HG02970 (cell line): ENCODE measurements around the gene DTNA.

ENCODE experiments used
- ATAC-seq: cut with Tn5 transposase; IDR thresholded peaks from one replicate; pipeline ENCODE4 v1.9.1; 2021; ENCODE audit warnings: mild to moderate bottlenecking, moderate library complexity, moderate number of reproducible peaks; ENCODE audit not compliant: unreplicated experiment, low FRiP score

DTNA gene

DNA sequence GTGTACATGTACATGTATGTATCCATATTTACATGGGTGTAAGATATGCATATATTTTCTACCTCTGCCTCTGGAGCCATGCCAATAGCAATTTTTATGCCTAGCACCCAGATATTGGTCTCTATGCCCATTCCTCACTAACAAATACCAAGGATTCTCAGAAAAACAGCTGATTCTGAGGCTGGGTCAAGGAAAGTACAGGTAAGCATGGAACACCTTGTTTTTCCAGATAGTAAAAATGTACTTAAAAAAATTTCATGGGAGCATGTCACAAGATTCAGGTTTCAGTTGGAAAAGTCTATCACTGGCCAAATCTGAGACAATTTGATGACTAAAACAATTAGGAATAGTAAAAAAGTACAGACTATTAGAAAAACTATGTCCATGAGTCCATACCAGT lies 216.6 kb downstream of the DTNA start:
- ATAC-seq = no peak

DNA sequence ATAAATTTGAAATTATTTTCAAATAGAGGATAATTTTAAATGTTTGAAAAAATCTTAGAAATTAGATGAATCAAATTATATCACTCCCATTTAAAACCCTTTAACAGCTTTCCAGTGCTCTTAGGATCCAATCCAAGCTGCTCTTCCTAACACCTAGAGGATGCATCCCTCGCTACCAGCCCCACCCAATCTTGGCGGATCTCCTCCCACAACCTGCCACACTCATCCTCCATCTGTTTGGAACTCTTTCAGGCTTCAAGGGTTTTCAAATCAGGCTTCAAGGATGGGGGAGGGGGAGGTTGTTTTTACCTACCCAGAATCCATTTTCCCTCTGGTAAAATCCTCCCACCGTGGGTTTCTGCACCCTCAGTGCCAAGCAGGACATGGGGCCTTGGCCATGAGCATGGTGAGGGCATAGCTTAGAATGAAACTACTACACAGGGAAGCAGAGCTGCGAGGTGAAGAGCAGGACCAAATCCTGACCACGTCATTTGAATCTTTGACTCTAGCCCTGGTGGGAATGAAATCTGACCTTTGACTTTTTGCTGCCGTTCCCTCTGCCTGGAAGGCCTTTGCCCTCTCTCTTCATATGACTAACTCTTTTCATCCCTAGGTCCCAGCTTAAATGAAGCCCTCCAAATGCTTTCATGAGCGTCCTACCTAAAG lies 218.1 kb downstream of the DTNA start:
- ATAC-seq = no peak

DNA sequence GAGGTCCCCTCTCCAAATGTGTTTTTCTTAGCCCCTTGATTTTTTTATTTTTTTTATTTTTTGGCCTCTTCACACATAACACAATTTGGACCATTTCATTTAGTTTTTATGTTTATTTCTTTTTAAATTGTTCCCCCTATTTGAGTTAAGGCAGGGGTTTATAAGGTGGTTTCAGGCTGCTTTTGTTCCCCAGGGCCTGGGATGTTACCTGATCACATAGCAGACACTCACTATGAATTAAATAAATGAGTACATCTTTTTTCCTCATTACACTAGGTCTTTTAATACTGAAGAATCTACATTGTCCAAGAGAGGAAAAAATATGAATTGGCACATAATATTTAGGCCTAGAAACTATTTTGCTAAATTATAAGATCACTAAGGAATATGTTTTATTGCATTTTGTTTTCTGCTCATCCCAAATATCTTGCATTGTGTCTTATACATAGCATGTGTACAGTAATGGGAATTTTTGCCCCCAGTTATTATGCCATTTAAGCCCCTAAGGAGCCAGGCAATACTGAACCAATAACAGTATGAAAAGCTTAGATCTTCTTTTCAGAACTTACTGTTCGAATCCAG lies 218.7 kb downstream of the DTNA start:
- no peak for ATAC-seq

DNA sequence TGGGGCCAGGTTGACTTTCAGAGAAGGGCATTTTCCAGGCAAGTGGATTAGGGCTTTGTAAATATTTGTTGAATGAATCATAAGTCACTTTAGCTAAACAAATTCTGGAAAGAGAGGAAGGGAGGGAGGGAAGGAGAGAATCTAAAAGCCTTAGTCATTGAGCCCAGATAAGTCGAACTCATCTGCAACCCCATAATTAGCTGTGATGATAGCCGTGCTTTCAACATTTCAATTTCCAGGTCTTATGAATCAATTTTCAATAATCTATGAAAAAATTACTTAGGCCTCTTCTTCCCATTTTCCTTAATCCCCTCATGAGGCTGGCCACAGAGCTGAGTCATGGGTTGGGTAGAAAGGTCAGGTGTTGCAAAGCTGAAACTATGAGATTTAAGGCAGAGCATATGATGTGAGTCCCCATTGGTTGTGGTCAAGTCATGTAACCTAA lies 219.3 kb downstream of the DTNA start:
- no peak for ATAC-seq

DNA sequence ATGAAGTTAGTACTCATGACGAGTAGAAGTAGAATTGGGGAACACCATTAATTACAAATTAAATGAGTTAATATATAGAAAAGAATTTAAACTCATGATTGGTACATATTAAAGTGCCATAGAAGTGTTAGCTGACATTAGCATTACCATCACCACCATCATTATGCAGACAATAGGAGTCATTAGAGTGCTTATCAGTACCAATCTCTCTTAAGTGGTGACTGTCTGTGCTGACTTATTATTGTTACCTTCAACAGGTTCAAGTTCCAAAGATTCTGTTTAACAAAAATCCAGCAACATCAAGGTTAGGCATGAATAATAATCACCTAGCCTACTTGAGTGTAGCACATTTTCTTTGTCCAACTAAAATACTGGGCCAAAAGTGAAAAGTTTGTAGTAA lies 222.3 kb downstream of the DTNA start:
- no peak for ATAC-seq

DNA sequence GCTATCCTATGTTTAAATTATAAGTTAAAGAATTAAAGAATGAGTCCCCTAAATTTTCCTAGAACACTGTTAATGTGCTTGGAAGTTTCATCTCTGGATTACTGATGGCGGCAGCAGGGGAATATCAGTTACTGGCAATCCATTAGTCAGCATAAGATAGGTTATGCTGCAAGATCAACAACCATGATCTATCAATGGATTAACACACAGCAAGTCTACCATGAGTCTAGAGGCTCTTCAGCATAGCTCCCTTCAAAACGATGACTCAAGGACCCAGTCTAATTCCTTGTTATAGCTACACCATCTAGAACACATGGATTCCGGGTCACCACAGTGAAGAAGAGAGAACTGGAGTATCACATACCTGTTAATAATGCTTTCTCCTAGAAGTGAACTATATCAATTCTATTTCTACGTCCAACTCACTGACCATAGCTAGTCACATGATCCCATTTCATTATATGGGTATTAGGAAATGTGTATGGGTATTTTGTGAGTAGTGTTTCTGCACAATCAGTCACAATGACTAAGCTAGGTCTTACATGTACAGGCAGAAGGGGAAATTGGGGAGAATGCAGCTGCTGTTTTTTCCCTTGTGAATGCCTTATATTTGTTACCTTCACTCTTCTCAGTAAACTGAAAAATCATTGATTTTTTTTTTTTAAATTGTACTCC lies 222.8 kb downstream of the DTNA start:
- ATAC-seq = no peak

DNA sequence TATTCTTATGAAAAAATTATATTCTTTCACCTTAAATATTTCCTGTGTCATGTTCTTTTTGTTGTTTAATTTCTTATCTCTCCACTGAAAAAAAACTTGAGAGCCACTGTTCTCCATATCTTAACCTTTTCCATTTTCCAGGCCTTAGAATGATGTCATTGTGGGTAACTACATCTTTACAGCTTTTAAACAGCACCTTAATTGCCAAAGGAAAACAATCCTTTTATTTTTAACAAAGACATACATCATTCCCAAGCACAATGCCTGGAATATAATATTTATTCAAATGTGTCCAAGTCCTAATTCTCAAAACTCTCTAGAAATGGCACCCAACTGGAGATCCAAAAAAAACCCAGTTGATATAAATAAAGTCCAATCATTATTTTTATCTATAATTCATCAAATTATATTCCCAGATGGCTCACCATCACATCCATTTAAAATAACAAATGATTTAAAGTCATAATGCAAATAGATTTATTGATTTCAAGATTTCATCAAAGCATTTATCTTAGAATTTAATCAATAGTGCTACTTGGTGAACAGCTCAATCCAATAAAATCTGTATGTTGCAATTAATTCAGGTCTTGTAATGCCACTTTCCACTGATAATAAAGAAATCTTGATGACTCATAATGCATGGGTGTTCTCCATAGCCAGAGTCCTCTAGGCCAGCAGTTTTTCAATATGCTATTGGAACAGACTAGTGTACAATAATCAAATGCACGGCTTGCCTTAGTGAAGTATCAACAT lies 224.0 kb downstream of the DTNA start:
- ATAC-seq = no peak

DNA sequence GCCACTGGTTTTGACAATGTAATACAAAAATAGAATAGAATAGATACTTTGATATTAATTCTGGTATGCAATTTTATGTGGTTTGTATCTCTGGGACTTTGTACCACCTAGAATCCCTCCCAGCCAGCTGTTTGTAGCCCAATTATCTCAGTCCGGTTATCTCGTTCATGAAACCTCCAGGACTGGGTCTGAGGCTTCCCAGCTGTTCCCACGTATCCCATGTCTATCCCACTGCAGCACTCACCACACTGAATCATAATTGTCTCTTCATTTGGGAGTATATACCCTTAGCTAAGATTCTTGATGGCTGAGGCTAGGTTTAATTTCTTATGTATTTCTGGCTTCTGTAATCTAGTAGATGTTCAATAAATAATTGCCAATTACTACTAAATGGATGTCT lies 226.7 kb downstream of the DTNA start:
- no peak for ATAC-seq

DNA sequence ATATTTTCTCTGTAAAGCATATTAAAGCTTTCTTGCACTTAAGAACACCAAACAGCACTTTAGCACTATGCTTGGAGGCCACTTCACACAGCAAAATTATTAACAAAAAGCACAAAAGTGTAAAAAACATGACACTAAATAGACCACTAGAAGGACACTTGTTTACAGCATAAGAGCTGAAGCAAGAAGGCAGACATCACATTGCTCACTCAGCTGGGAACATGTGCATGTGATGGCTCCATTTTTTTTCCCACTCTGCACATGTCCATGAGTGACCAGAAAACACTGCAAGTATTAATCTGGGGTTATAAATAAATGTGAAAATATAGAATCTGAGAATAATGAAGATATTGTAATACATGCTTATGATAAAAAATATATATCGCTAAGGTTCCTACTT lies 228.0 kb downstream of the DTNA start:
- ATAC-seq = no peak
